ENCODE data around the gene LRRC4. TPM values are rescaled to one million over a fixed set of nuclear protein-coding genes. Genes with fewer than 3 reads are reported as not detected.

The LRRC4 gene
- total and polyA plus RNA-seq, 10 donors = 0.78 to 43.4 (median 15.8) TPM

DNA sequence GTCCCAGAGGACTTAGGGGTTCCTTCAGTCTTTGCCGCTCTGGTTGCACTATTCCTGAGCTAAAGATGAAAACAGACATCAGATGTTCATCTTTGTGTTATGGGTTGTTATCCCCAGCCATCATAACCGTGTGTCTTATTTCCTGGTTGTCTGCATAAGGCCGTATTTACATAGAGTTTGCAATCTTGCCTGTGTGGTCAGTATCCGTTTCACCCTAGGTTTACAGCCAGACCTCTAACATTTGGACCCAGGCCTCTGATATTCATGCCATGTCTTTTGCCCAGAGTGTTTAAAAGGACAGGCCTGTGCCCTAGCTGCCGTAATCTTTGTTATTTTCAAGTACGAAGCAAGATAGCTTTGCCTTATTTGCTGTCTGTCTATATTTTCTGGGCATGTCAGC, 26.6 kb downstream of the LRRC4 start:
- H3K27me3 ChIP-seq (replicated peaks in 1 of 7) = no peaks in the 10 kb centered on the region
- DNase-seq = no peak
- intact Hi-C loops (cut with DNase I; ENCODE audit: low total_unique reads) = no loop called here
- no peaks in the 10 kb centered on the region for H3K9me3 ChIP-seq
- peak overlapping the region in 1 of 8 donors; percentile 72 for H3K27ac ChIP-seq
- no peak overlapping the region for H3K4me3 ChIP-seq
- H3K4me1 ChIP-seq = peaks cover 15 to 77% (median 48%) of the 10 kb centered on the region in 6 donors
- H3K36me3 ChIP-seq = peaks cover 0 to 51% (median 0%) of the 10 kb centered on the region in 6 donors
- WGBS, 5 donors = 84 to 91% (median 88%) methylated on average over 6 of the region's 6 CpGs
- TF ChIP-seq POLR2AphosphoS5 (IDR thresholded peaks at IDR 0.05) (no peak), POLR2A (IDR thresholded peaks at IDR 0.05) (no peak)
- TF ChIP-seq, protein P1, sequence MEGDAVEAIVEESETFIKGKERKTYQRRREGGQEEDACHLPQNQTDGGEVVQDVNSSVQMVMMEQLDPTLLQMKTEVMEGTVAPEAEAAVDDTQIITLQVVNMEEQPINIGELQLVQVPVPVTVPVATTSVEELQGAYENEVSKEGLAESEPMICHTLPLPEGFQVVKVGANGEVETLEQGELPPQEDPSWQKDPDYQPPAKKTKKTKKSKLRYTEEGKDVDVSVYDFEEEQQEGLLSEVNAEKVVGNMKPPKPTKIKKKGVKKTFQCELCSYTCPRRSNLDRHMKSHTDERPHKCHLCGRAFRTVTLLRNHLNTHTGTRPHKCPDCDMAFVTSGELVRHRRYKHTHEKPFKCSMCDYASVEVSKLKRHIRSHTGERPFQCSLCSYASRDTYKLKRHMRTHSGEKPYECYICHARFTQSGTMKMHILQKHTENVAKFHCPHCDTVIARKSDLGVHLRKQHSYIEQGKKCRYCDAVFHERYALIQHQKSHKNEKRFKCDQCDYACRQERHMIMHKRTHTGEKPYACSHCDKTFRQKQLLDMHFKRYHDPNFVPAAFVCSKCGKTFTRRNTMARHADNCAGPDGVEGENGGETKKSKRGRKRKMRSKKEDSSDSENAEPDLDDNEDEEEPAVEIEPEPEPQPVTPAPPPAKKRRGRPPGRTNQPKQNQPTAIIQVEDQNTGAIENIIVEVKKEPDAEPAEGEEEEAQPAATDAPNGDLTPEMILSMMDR (IDR thresholded peaks at IDR 0.05 in 8 of 11, conservative IDR thresholded peaks at IDR 0.05 in 3 of 11) = no peak

DNA sequence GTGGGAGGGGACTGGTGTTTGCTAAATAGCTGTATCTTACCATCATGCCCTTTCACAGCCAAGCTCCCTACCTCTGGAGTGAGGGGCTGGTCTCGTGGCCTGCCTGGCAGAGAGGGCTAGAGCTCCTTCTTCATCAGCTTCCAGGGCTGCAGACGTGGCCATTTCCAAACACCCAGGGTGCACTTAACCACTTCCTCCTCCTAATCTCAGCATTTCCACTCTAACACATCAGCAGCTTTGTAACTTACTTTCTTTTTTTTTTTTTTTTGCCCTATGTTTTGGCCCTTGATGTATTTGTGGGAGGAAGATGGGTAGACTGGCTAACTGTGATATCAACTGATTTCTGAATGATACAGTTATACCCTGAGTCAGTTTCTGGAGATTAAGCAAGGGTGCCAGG, 27.4 kb downstream of the LRRC4 start:
- TF ChIP-seq POLR2A (IDR thresholded peaks at IDR 0.05) = no peak
- TF ChIP-seq, protein P1 (IDR thresholded peaks at IDR 0.05 in 8 of 11, conservative IDR thresholded peaks at IDR 0.05 in 3 of 11) = no peak
- no peak for TF ChIP-seq POLR2AphosphoS5 (IDR thresholded peaks at IDR 0.05)
- Histone ChIP-seq H3K36me3 (peaks cover 0 to 44% (median 0%) of the 10 kb centered on the region in 6 donors), H3K4me3 (peak overlapping the region in 1 of 8 donors; percentile 23), H3K27me3 (replicated peaks in 1 of 7) (no peaks in the 10 kb centered on the region), H3K27ac (peak overlapping the region in 3 of 8 donors; percentile 9 to 72 (median 12)), H3K4me1 (peaks cover 15 to 77% (median 47%) of the 10 kb centered on the region in 6 donors), H3K9me3 (no peaks in the 10 kb centered on the region)
- 22 to 35% (median 25%) methylated on average over 2 of the region's 2 CpGs for WGBS, 5 donors
- intact Hi-C loops (cut with DNase I; ENCODE audit: low total_unique reads) = no loop called here
- no peak for DNase-seq

DNA sequence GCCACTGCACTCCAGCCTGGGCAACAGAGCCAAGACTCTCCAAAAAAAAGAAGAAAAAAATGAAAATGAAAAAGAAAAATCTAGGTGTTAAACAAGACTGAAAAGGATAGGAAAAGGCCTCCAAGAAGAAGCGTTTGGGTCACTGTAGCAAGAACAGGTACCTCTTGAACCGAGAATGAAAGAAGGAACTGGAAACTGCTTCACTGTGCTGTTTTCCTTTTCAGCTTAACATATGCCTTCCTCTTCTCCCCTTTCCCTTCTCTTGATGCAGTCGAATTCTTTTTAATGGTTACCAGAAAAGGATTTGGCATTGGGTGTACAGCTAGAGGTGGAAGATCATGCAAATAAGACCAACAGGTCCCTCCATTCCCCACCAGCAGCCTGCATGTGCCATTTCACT, 28.1 kb downstream of the LRRC4 start:
- Histone ChIP-seq H3K27me3 (replicated peaks in 1 of 7) (no peaks in the 10 kb centered on the region), H3K27ac (peak overlapping the region in 3 of 8 donors; percentile 9 to 72 (median 12)), H3K4me3 (peak overlapping the region in 1 of 8 donors; percentile 23), H3K36me3 (peaks cover 0 to 40% (median 0%) of the 10 kb centered on the region in 6 donors), H3K4me1 (peaks cover 15 to 80% (median 47%) of the 10 kb centered on the region in 6 donors), H3K9me3 (no peaks in the 10 kb centered on the region)
- 46 to 51% (median 50%) methylated on average over 3 of the region's 3 CpGs for WGBS, 5 donors
- no peak for DNase-seq
- intact Hi-C loops (cut with DNase I; ENCODE audit: low total_unique reads) = no loop called here
- TF ChIP-seq POLR2A (IDR thresholded peaks at IDR 0.05) = no peak
- no peak for TF ChIP-seq POLR2AphosphoS5 (IDR thresholded peaks at IDR 0.05)
- TF ChIP-seq, protein P1 (IDR thresholded peaks at IDR 0.05 in 8 of 11, conservative IDR thresholded peaks at IDR 0.05 in 3 of 11) = no peak

DNA sequence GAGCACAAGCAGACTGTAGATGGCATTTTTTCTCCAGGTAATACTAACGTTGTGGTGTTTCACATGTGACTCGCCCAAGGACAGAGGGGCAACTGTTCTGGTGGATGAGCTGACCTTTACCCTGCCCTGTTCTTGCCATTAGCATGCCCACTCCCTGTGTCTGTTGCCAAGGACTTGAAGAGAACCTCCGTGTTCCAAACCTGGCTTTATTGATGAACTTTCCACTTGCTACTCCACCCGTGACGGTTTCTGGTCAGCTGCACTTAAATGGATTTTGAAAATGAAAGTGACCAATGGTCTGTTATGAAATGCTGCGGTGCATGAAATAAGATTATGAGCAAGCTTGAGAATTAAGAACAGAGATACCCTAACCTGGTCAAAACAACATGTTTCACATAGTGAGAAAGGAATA, 30.4 kb downstream of the LRRC4 start:
- Histone ChIP-seq H3K4me3 (peak overlapping the region in 1 of 8 donors; percentile 26), H3K27me3 (replicated peaks in 1 of 7) (no peaks in the 10 kb centered on the region), H3K9me3 (no peaks in the 10 kb centered on the region), H3K4me1 (peaks cover 20 to 87% (median 53%) of the 10 kb centered on the region in 6 donors), H3K36me3 (peaks cover 0 to 40% (median 0%) of the 10 kb centered on the region in 6 donors), H3K27ac (peak overlapping the region in 7 of 8 donors; percentile 17 to 78 (median 53))
- WGBS, 5 donors = 51 to 71% (median 64%) methylated on average over 6 of the region's 6 CpGs
- no peak for TF ChIP-seq POLR2A (IDR thresholded peaks at IDR 0.05)
- no peak for TF ChIP-seq POLR2AphosphoS5 (IDR thresholded peaks at IDR 0.05)
- TF ChIP-seq, protein P1 (IDR thresholded peaks at IDR 0.05 in 8 of 11, conservative IDR thresholded peaks at IDR 0.05 in 3 of 11) = no peak
- DNase-seq = no peak
- intact Hi-C loops (cut with DNase I; ENCODE audit: low total_unique reads) = no loop called here

Data from spleen (tissue), 11 donors.